HepG2 (cell line): ENCODE measurements around the gene PCNX4. TPM values are rescaled to one million over a fixed set of nuclear protein-coding genes. Genes with fewer than 3 reads are reported as not detected.
A peak's percentile ranks its signal among the peaks of the same experiment; 100 is the strongest.

ENCODE experiments used
- AGO1 ChIP-seq: fragments of 200-400 bp; formaldehyde crosslinking; IDR thresholded peaks from 2 replicates; pipeline ENCODE4 v1.6.1; 2017; ENCODE audit warnings: mild to moderate bottlenecking, low read depth, low read length, moderate library complexity; ENCODE audit not compliant: poor library complexity, severe bottlenecking
- ATF2 ChIP-seq: sonication (generic); formaldehyde crosslinking; IDR thresholded peaks from 2 replicates; pipeline ENCODE4 v1.4.0; 2020; ENCODE audit warnings: missing genetic modification reagents
- CHCHD3 ChIP-seq: sonication (generic); formaldehyde crosslinking; IDR thresholded peaks from 2 replicates; pipeline ENCODE4 v1.8.0; 2022; ENCODE audit warnings: mild to moderate bottlenecking, missing genetic modification reagents, moderate library complexity
- ELF1 ChIP-seq: sonication (generic); formaldehyde crosslinking; IDR thresholded peaks from 2 replicates; pipeline ENCODE4 v1.4.0; 2020; ENCODE audit warnings: missing genetic modification reagents
- HHEX ChIP-seq: IDR thresholded peaks from 2 replicates; pipeline ENCODE4 v1.6.1; 2016; ENCODE audit warnings: control low read depth
- HNF1A ChIP-seq, 2 experiments: sonication (generic) in 1 of 2; formaldehyde crosslinking in 1 of 2; IDR thresholded peaks; 2 replicates each; pipeline versions ENCODE4 v1.4.0 to v1.6.1; 2016 to 2020; ENCODE audit warnings: borderline replicate concordance in 1 of 2, low read depth in 1 of 2, mild to moderate bottlenecking in 1 of 2, missing genetic modification reagents in 1 of 2
- HOXA7 ChIP-seq: sonication (generic); formaldehyde crosslinking; IDR thresholded peaks from 2 replicates; pipeline ENCODE4 v1.8.1; 2022; ENCODE audit warnings: mild to moderate bottlenecking, missing genetic modification reagents, moderate library complexity
- KDM1A ChIP-seq: IDR thresholded peaks from 2 replicates; pipeline ENCODE4 v1.6.1; 2016; ENCODE audit warnings: missing compliant biosample characterization
- MTA3 ChIP-seq: sonication (generic); formaldehyde crosslinking; IDR thresholded peaks from 2 replicates; pipeline ENCODE4 v1.4.0; 2020; ENCODE audit warnings: missing genetic modification reagents
- NCOA2 ChIP-seq: sonication (generic); formaldehyde crosslinking; IDR thresholded peaks from 2 replicates; pipeline ENCODE4 v1.8.0; 2022; ENCODE audit warnings: inconsistent platforms
- PHF8 ChIP-seq: sonication (generic); formaldehyde crosslinking; IDR thresholded peaks from 2 replicates; pipeline ENCODE4 v1.5.0; 2020; ENCODE audit warnings: missing genetic modification reagents
- POLR2AphosphoS2 ChIP-seq: IDR thresholded peaks from 2 replicates; pipeline ENCODE4 v1.6.1; 2011; ENCODE audit warnings: low read depth, low read length, improper control_type of control experiment
- SETDB1 ChIP-seq: sonication (generic); formaldehyde crosslinking; IDR thresholded peaks from 2 replicates; pipeline ENCODE4 v1.5.1; 2020; ENCODE audit warnings: missing genetic modification reagents, mild to moderate bottlenecking, borderline replicate concordance
- SMYD3 ChIP-seq: sonication (generic); formaldehyde crosslinking; IDR thresholded peaks from 2 replicates; pipeline ENCODE4 v1.8.1; 2023; ENCODE audit warnings: mild to moderate bottlenecking, missing genetic modification reagents
- SP1 ChIP-seq, 2 experiments: fragments of 450-650 bp in 1 of 2; sonication (generic) in 1 of 2; formaldehyde crosslinking in 1 of 2; IDR thresholded peaks; 2 replicates each; pipeline versions ENCODE4 v1.4.0 to v1.6.1; 2016 to 2020; ENCODE audit warnings: missing genetic modification reagents in 1 of 2
- SRSF1 ChIP-seq: fragments of 200-400 bp; formaldehyde crosslinking; optimal IDR thresholded peaks from 2 replicates; pipeline ENCODE3; 2017; ENCODE audit warnings: mild to moderate bottlenecking, low read depth, low read length, moderate library complexity
- XRCC5 ChIP-seq: fragments of 200-400 bp; formaldehyde crosslinking; optimal IDR thresholded peaks from 2 replicates; pipeline ENCODE3; 2017; ENCODE audit warnings: mild to moderate bottlenecking, low read length
- ZBTB7B ChIP-seq: sonication (generic); formaldehyde crosslinking; IDR thresholded peaks from 2 replicates; pipeline ENCODE4 v1.4.0; 2020; ENCODE audit warnings: missing genetic modification reagents
- ZNF225 ChIP-seq: sonication (generic); formaldehyde crosslinking; IDR thresholded peaks from 2 replicates; pipeline ENCODE4 v1.4.0; 2020; ENCODE audit warnings: mild to moderate bottlenecking, missing genetic modification reagents
- ZNF263 ChIP-seq: sonication (generic); formaldehyde crosslinking; IDR thresholded peaks from 2 replicates; pipeline ENCODE4 v1.4.0; 2020; ENCODE audit warnings: missing genetic modification reagents
- ZNF30 ChIP-seq: sonication (generic); formaldehyde crosslinking; IDR thresholded peaks from 2 replicates; pipeline ENCODE4 v1.5.0; 2020; ENCODE audit warnings: mild to moderate bottlenecking, missing genetic modification reagents
- ZNF44 ChIP-seq: sonication (generic); formaldehyde crosslinking; IDR thresholded peaks from 2 replicates; pipeline ENCODE4 v1.5.1; 2020; ENCODE audit warnings: mild to moderate bottlenecking, missing genetic modification reagents
- ZNF75D ChIP-seq: sonication (generic); formaldehyde crosslinking; IDR thresholded peaks from 2 replicates; pipeline ENCODE4 v1.8.1; 2023; ENCODE audit warnings: missing genetic modification reagents, mild to moderate bottlenecking, borderline replicate concordance
- ZNF766 ChIP-seq: sonication (generic); formaldehyde crosslinking; IDR thresholded peaks from 2 replicates; pipeline ENCODE4 v1.5.0; 2020; ENCODE audit warnings: missing genetic modification reagents, borderline replicate concordance
- ZNF83 ChIP-seq: sonication (generic); formaldehyde crosslinking; IDR thresholded peaks from 2 replicates; pipeline ENCODE4 v1.4.0; 2020; ENCODE audit warnings: missing genetic modification reagents, mild to moderate bottlenecking, borderline replicate concordance
- polyA plus RNA-seq, 8 experiments: library from polyadenylated mRNA; depleted of rRNA in 3 of 8; stranded (reverse) in 7 of 8; unstranded in 1 of 8; fragments of >200 nt; fragmentation: Illumina TruSeq in 4 of 8; extraction: Trizol in 4 of 8; gene quantifications; 2 replicates each; pipeline versions ENCODE4 v1.2.1 to v1.2.3, GENCODE V29; 2011 to 2016; ENCODE audit warnings: low read depth in 4 of 8, missing spikeins in 1 of 8, mixed read lengths in 1 of 8; ENCODE audit not compliant: insufficient read depth in 1 of 8
- total RNA-seq, 5 experiments: library from RNA; depleted of rRNA; stranded (reverse); fragments of >200 nt; fragmentation: Illumina TruSeq; extraction: Trizol; gene quantifications; 2 replicates each; pipeline ENCODE4 v1.2.3, GENCODE V29; 2016; ENCODE audit warnings: low read depth in 1 of 5

Gene PCNX4
- total and polyA plus RNA-seq, 2 of the 13 experiments (the other 11 are each of a cell fraction or from before 2014, with no cell fraction given), result 28.6 to 43.0 TPM

GRCh38 chr14:60091550-60092525 is at the start of gene PCNX4 (continued):
- no peak for TF ChIP-seq SETDB1 (CRISPR knock-in tag)
- no peak for TF ChIP-seq MTA3 (CRISPR knock-in tag)
- TF ChIP-seq SMYD3 (CRISPR knock-in tag), result peak; percentile 67; the same call in 1 of the 2 replicates
- TF ChIP-seq ZNF44 (CRISPR knock-in tag), result peak; percentile 99
- peak; percentile 60 for TF ChIP-seq SRSF1
- TF ChIP-seq PHF8, result peak; percentile 100
- peak; percentile 91 for TF ChIP-seq XRCC5
- no peak for TF ChIP-seq SP1 (IDR thresholded peaks at IDR 0.05)
- TF ChIP-seq SP1 (CRISPR knock-in tag; IDR thresholded peaks at IDR 0.05), result peak; percentile 35; the same call in 1 of the 2 replicates
- TF ChIP-seq ATF2 (CRISPR knock-in tag), result peak; percentile 74; the same call in 1 of the 2 replicates
- TF ChIP-seq ZNF75D (CRISPR knock-in tag), result no peak
- no peak for TF ChIP-seq HNF1A (IDR thresholded peaks at IDR 0.05; ENCODE audit: low read depth)
- peak; percentile 88 for TF ChIP-seq HNF1A (CRISPR knock-in tag; IDR thresholded peaks at IDR 0.05; ENCODE audit: borderline replicate concordance)
- no peak for TF ChIP-seq HOXA7 (CRISPR knock-in tag)
- no peak for TF ChIP-seq CHCHD3 (CRISPR knock-in tag)
- peak; percentile 54; the same call in 1 of the 2 replicates for TF ChIP-seq NCOA2 (CRISPR knock-in tag)
- TF ChIP-seq ZNF766 (CRISPR knock-in tag), result peak; percentile 85; the same call in 1 of the 2 replicates
- TF ChIP-seq HHEX (CRISPR knock-in tag), result no peak
- TF ChIP-seq ZNF30, result no peak
- peak; percentile 64; the same call in 1 of the 2 replicates for TF ChIP-seq POLR2AphosphoS2
- 0 out of 2 replicates have a peak, but pooled peaks have one; percentile 61 for TF ChIP-seq ZNF263 (CRISPR knock-in tag)
- peak; percentile 93; the same call in 1 of the 2 replicates for TF ChIP-seq ZNF225 (CRISPR knock-in tag)
- no peak for TF ChIP-seq AGO1
- no peak for TF ChIP-seq KDM1A
- peak; percentile 62 for TF ChIP-seq ELF1 (CRISPR knock-in tag)
- TF ChIP-seq ZBTB7B, result 0 out of 2 replicates have a peak, but pooled peaks have one; percentile 32
- TF ChIP-seq ZNF83 (CRISPR knock-in tag), result no peak; the same call in 1 of the 2 replicates
